HG02588 (cell line): Measurements from ENCODE around the gene PDE5A.
"Not testable (repeated sequence)": the region's sequence is repeated elsewhere in the genome, so short reads cannot be mapped to it uniquely, and the experiment has no call there.

Experiments
- ATAC-seq: cut with Tn5 transposase; IDR thresholded peaks from one replicate; pipeline ENCODE4 v1.9.1; 2021; ENCODE audit warnings: mild to moderate bottlenecking, moderate library complexity; ENCODE audit not compliant: unreplicated experiment

PDE5A gene

GRCh38 chr4:119646347-119647071, 17.9 kb upstream of the PDE5A start:
- ATAC-seq: no peak

- no peak for ATAC-seq
Measured at GRCh38 chr4:119643306-119644042, 14.9 kb upstream of the PDE5A start.

GRCh38 chr4:119641765-119642164, 13.2 kb upstream of the PDE5A start:
- no peak for ATAC-seq

GRCh38 chr4:119638359-119638758, 9.8 kb upstream of the PDE5A start:
- ATAC-seq: no peak

GRCh38 chr4:119636851-119637250, 8.2 kb upstream of the PDE5A start:
- not testable (repeated sequence) for ATAC-seq

GRCh38 chr4:119632216-119632615, 3.6 kb upstream of the PDE5A start:
- no peak for ATAC-seq

GRCh38 chr4:119629142-119629471, 503 bp upstream of the PDE5A start:
- ATAC-seq: peak; percentile 19

GRCh38 chr4:119627267-119628255, 1.0 kb downstream of the PDE5A start:
- ATAC-seq: peak; percentile 54

- ATAC-seq: no peak
Measured at GRCh38 chr4:119626943-119627266, 1.7 kb downstream of the PDE5A start.

GRCh38 chr4:119626420-119626819, 2.2 kb downstream of the PDE5A start:
- ATAC-seq: no peak

GRCh38 chr4:119625761-119626160, 2.8 kb downstream of the PDE5A start:
- no peak for ATAC-seq

- no peak for ATAC-seq
Measured at GRCh38 chr4:119624356-119624755, 4.2 kb downstream of the PDE5A start.

GRCh38 chr4:119623025-119623424, 5.6 kb downstream of the PDE5A start:
- no peak for ATAC-seq

GRCh38 chr4:119615068-119615719, 13.4 kb downstream of the PDE5A start:
- ATAC-seq: no peak

GRCh38 chr4:119604266-119604665, 24.3 kb downstream of the PDE5A start:
- no peak for ATAC-seq

GRCh38 chr4:119602366-119602765, 26.2 kb downstream of the PDE5A start:
- ATAC-seq: no peak

- no peak for ATAC-seq
Measured at GRCh38 chr4:119598521-119598920, 30.1 kb downstream of the PDE5A start.

- ATAC-seq: no peak
Measured at GRCh38 chr4:119597377-119597776, 31.2 kb downstream of the PDE5A start.

- no peak for ATAC-seq
Measured at GRCh38 chr4:119593698-119594097, 34.9 kb downstream of the PDE5A start.

- ATAC-seq: no peak
Measured at GRCh38 chr4:119592830-119593229, 35.8 kb downstream of the PDE5A start.

GRCh38 chr4:119589165-119589564, 39.4 kb downstream of the PDE5A start:
- ATAC-seq: no peak
